ENCODE measurements around the gene ZMIZ1. TPM values are rescaled to one million over a fixed set of nuclear protein-coding genes. Genes with fewer than 3 reads are reported as not detected.

The ZMIZ1 gene
- polyA plus RNA-seq, 2 of the 4 experiments (the other 2 are of a cell fraction): 8.1 to 30.3 TPM

DNA sequence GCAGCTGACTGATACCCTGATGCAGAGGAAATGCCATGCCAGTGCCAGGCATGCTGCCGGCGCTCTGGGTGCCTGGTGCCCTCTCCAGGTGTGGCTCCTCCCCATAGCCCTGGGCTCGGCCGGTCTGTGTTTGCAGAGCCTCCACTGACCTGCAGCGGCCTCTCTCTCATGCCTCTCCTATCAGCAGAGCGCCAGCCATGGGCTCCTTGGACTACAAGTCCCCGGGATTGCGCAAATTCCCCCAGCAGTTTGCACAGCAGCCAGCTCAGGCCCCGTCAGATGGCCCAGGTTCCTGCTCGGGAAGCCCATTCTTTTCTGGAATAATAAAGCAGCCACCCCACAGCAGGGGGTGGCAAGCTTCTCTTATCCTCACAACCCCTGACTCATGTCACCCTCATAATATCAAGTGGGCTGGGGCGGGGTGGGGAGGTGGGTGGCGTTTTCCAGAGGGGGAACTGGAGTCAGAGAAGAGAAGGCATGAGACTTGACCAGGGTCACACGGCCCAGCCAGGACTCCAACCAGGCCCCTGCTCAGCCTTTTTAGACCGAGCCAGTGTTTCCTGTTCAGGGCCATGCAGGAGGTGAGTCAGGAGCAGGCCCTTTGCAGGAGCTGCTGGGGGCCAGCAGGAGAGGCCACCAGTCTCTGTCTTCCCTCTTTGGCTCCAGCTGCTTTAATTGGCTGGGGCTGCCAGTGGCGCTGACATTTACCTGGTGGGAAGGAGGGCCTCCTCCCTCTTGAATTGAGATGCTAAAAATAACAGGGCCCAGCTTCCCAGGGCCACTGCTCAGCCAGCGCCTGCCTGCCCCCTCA lies 58.6 kb downstream of the ZMIZ1 start (continued):
- no peak for TF ChIP-seq HOXA7 (CRISPR knock-in tag; IDR thresholded peaks at IDR 0.05)
- TF ChIP-seq FOXS1 (CRISPR knock-in tag; IDR thresholded peaks at IDR 0.05): no peak
- no peak; the same call in 1 of the 2 replicates for TF ChIP-seq E2F6 (IDR thresholded peaks at IDR 0.05; ENCODE audit: borderline replicate concordance, low read depth)
- TF ChIP-seq SMC3 (IDR thresholded peaks at IDR 0.05): peak; percentile 58
- TF ChIP-seq EHF (CRISPR knock-in tag; IDR thresholded peaks at IDR 0.05): no peak
- TF ChIP-seq SREBF2 (IDR thresholded peaks at IDR 0.05): no peak
- no peak for TF ChIP-seq FOSB (CRISPR knock-in tag; IDR thresholded peaks at IDR 0.05)
- TF ChIP-seq CHD2 (IDR thresholded peaks at IDR 0.05; ENCODE audit: low read length, partially characterized antibody): no peak
- TF ChIP-seq HOXB13 (CRISPR knock-in tag; IDR thresholded peaks at IDR 0.05; ENCODE audit: low read depth): no peak
- TF ChIP-seq ATOH8 (CRISPR knock-in tag; IDR thresholded peaks at IDR 0.05; ENCODE audit: low read depth): no peak
- no peak for TF ChIP-seq CBX2 (IDR thresholded peaks at IDR 0.05; ENCODE audit: borderline replicate concordance, low read depth)
- TF ChIP-seq CEBPB (IDR thresholded peaks at IDR 0.05): peak; percentile 96 to 99
- no peak for TF ChIP-seq MAZ (IDR thresholded peaks at IDR 0.05; ENCODE audit: borderline replicate concordance, low read depth, low read length)
- no peak for TF ChIP-seq NR3C1 (IDR thresholded peaks at IDR 0.05)
- no peak for TF ChIP-seq ZC3H11A (IDR thresholded peaks at IDR 0.05)
- TF ChIP-seq NPAS2 (CRISPR knock-in tag; IDR thresholded peaks at IDR 0.05; ENCODE audit: borderline replicate concordance): no peak
- no peak for TF ChIP-seq TFCP2L1 (CRISPR knock-in tag; IDR thresholded peaks at IDR 0.05)
- TF ChIP-seq GATA3 (IDR thresholded peaks at IDR 0.05; ENCODE audit: borderline replicate concordance): peak; percentile 43; the same call in 1 of the 2 replicates
- TF ChIP-seq HES2 (IDR thresholded peaks at IDR 0.05): no peak
- TF ChIP-seq KDM5A (IDR thresholded peaks at IDR 0.05): no peak
- peak; percentile 75 for TF ChIP-seq MAX (IDR thresholded peaks at IDR 0.05)
- no peak for TF ChIP-seq EHMT2 (IDR thresholded peaks at IDR 0.05; ENCODE audit: low read depth)
- TF ChIP-seq RFX5 (IDR thresholded peaks at IDR 0.05): no peak
- no peak for TF ChIP-seq ESRRA (IDR thresholded peaks at IDR 0.05; ENCODE audit: borderline replicate concordance, low read length)
- TF ChIP-seq, protein P1, sequence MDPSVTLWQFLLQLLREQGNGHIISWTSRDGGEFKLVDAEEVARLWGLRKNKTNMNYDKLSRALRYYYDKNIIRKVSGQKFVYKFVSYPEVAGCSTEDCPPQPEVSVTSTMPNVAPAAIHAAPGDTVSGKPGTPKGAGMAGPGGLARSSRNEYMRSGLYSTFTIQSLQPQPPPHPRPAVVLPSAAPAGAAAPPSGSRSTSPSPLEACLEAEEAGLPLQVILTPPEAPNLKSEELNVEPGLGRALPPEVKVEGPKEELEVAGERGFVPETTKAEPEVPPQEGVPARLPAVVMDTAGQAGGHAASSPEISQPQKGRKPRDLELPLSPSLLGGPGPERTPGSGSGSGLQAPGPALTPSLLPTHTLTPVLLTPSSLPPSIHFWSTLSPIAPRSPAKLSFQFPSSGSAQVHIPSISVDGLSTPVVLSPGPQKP (IDR thresholded peaks at IDR 0.05; ENCODE audit: low read depth, low read length): no peak
- no peak for TF ChIP-seq USF2 (IDR thresholded peaks at IDR 0.05)
- TF ChIP-seq HDAC2 (IDR thresholded peaks at IDR 0.05): no peak
